GM23338 (cell line): Measurements from ENCODE around the gene CROCC2. TPM values are rescaled to one million over a fixed set of nuclear protein-coding genes. Genes with fewer than 3 reads are reported as not detected.

Experiments
- ATAC-seq: fragments of 200-7000 bp; cut with Tn5 transposase; 3 replicates; pipeline ENCODE4 v1.9.1; 2020
- DNase-seq: peaks from one replicate; pipeline ENCODE4 v3.0.0-alpha.2; 2015; ENCODE audit warnings: low spot score
- H2AFZ ChIP-seq: fragments of 200-600 bp; sonication (generic); 2 replicates; pipeline ENCODE4 v1.8.0; 2016; ENCODE audit warnings: antibody characterized with exemption, mild to moderate bottlenecking, moderate library complexity
- H3F3A ChIP-seq: fragments of 200-600 bp; sonication (generic); replicated peaks from 2 replicates; pipeline ENCODE4 v1.8.0; 2017; ENCODE audit warnings: antibody characterized with exemption, mixed run types, low read depth
- H3K27ac ChIP-seq: fragments of 200-600 bp; sonication (generic); 2 replicates; pipeline ENCODE4 v1.6.1; 2016; ENCODE audit warnings: low read depth
- H3K27me3 ChIP-seq: fragments of 200-600 bp; sonication (generic); 2 replicates; pipeline ENCODE4 v1.8.0; 2016; ENCODE audit warnings: mild to moderate bottlenecking, mixed run types, moderate library complexity; ENCODE audit not compliant: insufficient read depth
- H3K36me3 ChIP-seq: fragments of 200-600 bp; sonication (generic); 2 replicates; pipeline ENCODE4 v1.8.0; 2016; ENCODE audit warnings: mild to moderate bottlenecking; ENCODE audit not compliant: insufficient read depth
- H3K4me1 ChIP-seq: fragments of 200-600 bp; sonication (generic); 2 replicates; pipeline ENCODE4 v1.8.0; 2016; ENCODE audit warnings: mild to moderate bottlenecking, moderate library complexity; ENCODE audit not compliant: insufficient read depth
- H3K4me2 ChIP-seq: fragments of 200-600 bp; sonication (generic); 2 replicates; pipeline ENCODE4 v1.7.1; 2017; ENCODE audit warnings: mixed run types
- H3K4me3 ChIP-seq: fragments of 200-600 bp; sonication (generic); 2 replicates; pipeline ENCODE4 v1.6.1; 2016; ENCODE audit warnings: mixed run types
- H3K79me2 ChIP-seq: fragments of 200-600 bp; sonication (generic); replicated peaks from 2 replicates; pipeline ENCODE4 v1.8.0; 2017; ENCODE audit warnings: mild to moderate bottlenecking; ENCODE audit not compliant: insufficient read depth
- H3K9me2 ChIP-seq: fragments of 200-600 bp; sonication (generic); 2 replicates; pipeline ENCODE4 v1.8.0; 2017; ENCODE audit not compliant: insufficient read depth
- H4K20me1 ChIP-seq: fragments of 200-600 bp; sonication (generic); replicated peaks from 2 replicates; pipeline ENCODE4 v1.8.0; 2017; ENCODE audit warnings: mild to moderate bottlenecking; ENCODE audit not compliant: insufficient read depth
- H3K27ac Mint-ChIP-seq: 2 replicates; pipeline ENCODE4 v1.8.0; 2020; ENCODE audit warnings: inconsistent platforms, mild to moderate bottlenecking, moderate library complexity, mixed read lengths
- H3K27me3 Mint-ChIP-seq: 3 replicates; pipeline ENCODE4 v1.8.0; 2022; ENCODE audit warnings: low read depth, mild to moderate bottlenecking, moderate library complexity, mixed read lengths, inconsistent platforms; ENCODE audit not compliant: insufficient read depth, poor library complexity
- H3K36me3 Mint-ChIP-seq: 3 replicates; pipeline ENCODE4 v1.8.0; 2021; ENCODE audit warnings: low read depth, mild to moderate bottlenecking, inconsistent platforms, moderate library complexity, mixed read lengths
- H3K4me1 Mint-ChIP-seq: 3 replicates; pipeline ENCODE4 v1.8.0; 2020; ENCODE audit warnings: mild to moderate bottlenecking, inconsistent platforms, mixed read lengths
- H3K4me3 Mint-ChIP-seq: 3 replicates; pipeline ENCODE4 v1.8.0; 2021; ENCODE audit warnings: moderate library complexity, mild to moderate bottlenecking, inconsistent platforms, mixed read lengths
- H3K9me3 Mint-ChIP-seq: 3 replicates; pipeline ENCODE4 v1.8.0; 2020; ENCODE audit warnings: moderate library complexity, mild to moderate bottlenecking, inconsistent platforms, mixed read lengths
- CREB1 ChIP-seq: fragments of 250-450 bp; sonication (Bioruptor Pico); IDR thresholded peaks from 2 replicates; pipeline ENCODE4 v1.5.0; 2020; ENCODE audit warnings: low read depth, mild to moderate bottlenecking, moderate library complexity
- ETS1 ChIP-seq: IDR thresholded peaks from 2 replicates; pipeline ENCODE4 v1.6.1; 2016; ENCODE audit warnings: antibody characterized with exemption
- EZH2 ChIP-seq: fragments of 200-600 bp; sonication (generic); IDR thresholded peaks from one replicate; pipeline ENCODE4 v1.8.0; 2017; ENCODE audit warnings: antibody characterized with exemption, mild to moderate bottlenecking, low read depth; ENCODE audit not compliant: unreplicated experiment
- EZH2phosphoT487 ChIP-seq: fragments of 200-600 bp; sonication (generic); IDR thresholded peaks from one replicate; pipeline ENCODE4 v1.8.1; 2018; ENCODE audit warnings: antibody characterized with exemption; ENCODE audit not compliant: unreplicated experiment
- JUNB ChIP-seq: IDR thresholded peaks from one replicate; pipeline ENCODE4 v1.6.1; 2016; ENCODE audit warnings: antibody characterized with exemption; ENCODE audit not compliant: unreplicated experiment
- NANOG ChIP-seq: IDR thresholded peaks from 2 replicates; pipeline ENCODE4 v1.6.1; 2016; ENCODE audit warnings: antibody characterized with exemption, borderline replicate concordance
- POLR2AphosphoS5 ChIP-seq: IDR thresholded peaks from 2 replicates; pipeline ENCODE4 v1.6.1; 2016; ENCODE audit warnings: antibody characterized with exemption, low read depth
- REST ChIP-seq: IDR thresholded peaks from one replicate; pipeline ENCODE4 v1.6.1; 2018; ENCODE audit warnings: antibody characterized with exemption; ENCODE audit not compliant: unreplicated experiment
- STAT1 ChIP-seq: IDR thresholded peaks from one replicate; pipeline ENCODE4 v1.6.1; 2016; ENCODE audit warnings: antibody characterized with exemption; ENCODE audit not compliant: unreplicated experiment
- ZNF114 ChIP-seq: fragments of 250-450 bp; sonication (Bioruptor Pico); IDR thresholded peaks from 2 replicates; pipeline ENCODE4 v1.5.0; 2020; ENCODE audit warnings: mild to moderate bottlenecking, moderate library complexity
- ZNF331 ChIP-seq: fragments of 250-450 bp; sonication (Bioruptor Pico); IDR thresholded peaks from 2 replicates; pipeline ENCODE4 v1.5.0; 2020; ENCODE audit warnings: low read depth, mild to moderate bottlenecking, moderate library complexity
- polyA plus RNA-seq: library from polyadenylated mRNA; unstranded; fragments of >200 nt; fragmentation: Nextera tagmentation; extraction: Ambion mirVana; gene quantifications from 2 replicates; pipeline ENCODE4 v1.2.1, GENCODE V29; 2016
- total RNA-seq: library from RNA; depleted of rRNA; stranded (reverse); fragments of >200 nt; shearing (Covaris generic); gene quantifications from 2 replicates; pipeline ENCODE4 v1.2.3, GENCODE V29; 2014
- TF ChIP-seq, protein P1 (sequence below), 2 experiments: fragments of 200-600 bp in 1 of 2; sonication (generic) in 1 of 2; conservative IDR thresholded peaks; 2 replicates each; pipeline versions ENCODE4 v1.5.1 to v1.6.1; 2016 to 2017; ENCODE audit warnings: antibody characterized with exemption in 2 of 2, low read depth in 2 of 2, mild to moderate bottlenecking in 2 of 2, moderate library complexity in 1 of 2

The CROCC2 gene
- total and polyA plus RNA-seq, 2 experiments from 2014 or later: not detected

- TF ChIP-seq, protein P1, sequence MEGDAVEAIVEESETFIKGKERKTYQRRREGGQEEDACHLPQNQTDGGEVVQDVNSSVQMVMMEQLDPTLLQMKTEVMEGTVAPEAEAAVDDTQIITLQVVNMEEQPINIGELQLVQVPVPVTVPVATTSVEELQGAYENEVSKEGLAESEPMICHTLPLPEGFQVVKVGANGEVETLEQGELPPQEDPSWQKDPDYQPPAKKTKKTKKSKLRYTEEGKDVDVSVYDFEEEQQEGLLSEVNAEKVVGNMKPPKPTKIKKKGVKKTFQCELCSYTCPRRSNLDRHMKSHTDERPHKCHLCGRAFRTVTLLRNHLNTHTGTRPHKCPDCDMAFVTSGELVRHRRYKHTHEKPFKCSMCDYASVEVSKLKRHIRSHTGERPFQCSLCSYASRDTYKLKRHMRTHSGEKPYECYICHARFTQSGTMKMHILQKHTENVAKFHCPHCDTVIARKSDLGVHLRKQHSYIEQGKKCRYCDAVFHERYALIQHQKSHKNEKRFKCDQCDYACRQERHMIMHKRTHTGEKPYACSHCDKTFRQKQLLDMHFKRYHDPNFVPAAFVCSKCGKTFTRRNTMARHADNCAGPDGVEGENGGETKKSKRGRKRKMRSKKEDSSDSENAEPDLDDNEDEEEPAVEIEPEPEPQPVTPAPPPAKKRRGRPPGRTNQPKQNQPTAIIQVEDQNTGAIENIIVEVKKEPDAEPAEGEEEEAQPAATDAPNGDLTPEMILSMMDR (conservative IDR thresholded peaks at IDR 0.05; ENCODE audit: low read depth in 2 of 2): no peak
- TF ChIP-seq POLR2AphosphoS5 (no peak), EZH2phosphoT487 (no peak), CREB1 (no peak), ZNF114 (CRISPR knock-in tag) (no peak), ZNF331 (no peak), JUNB (no peak), REST (no peak), NANOG (no peak)
Measured at GRCh38 chr2:240949791-240950705, 43.9 kb downstream of the CROCC2 start (continued).

DNA sequence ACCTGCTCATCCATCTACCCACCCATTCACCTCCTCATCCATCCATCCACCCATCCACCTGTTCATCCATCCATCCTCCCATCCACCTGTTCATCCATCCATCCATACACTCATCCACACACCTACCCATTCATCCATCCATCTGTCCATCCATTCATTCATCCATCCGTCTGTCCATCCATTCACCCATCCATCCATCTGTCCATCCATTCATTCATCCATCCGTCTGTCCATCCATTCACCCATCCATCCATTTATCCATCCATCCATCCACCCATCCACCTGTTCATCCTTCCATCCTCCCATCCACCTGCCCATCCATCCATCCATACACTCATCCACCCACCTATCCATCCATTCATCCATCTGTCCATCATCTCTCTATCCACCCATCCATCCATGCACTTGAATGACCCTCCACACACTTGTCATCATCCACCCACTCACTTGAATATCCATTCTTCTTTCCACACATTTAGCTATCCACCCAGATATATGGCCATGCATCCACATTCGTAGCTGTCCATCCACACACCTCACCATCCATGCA is 45.0 kb downstream of the CROCC2 start:
- Histone ChIP-seq H3K9me2 (no peaks in the 10 kb centered on the region), H3K79me2 (no peaks in the 10 kb centered on the region), H3K4me2 (no peak overlapping the region), H3K4me1 (no peaks in the 10 kb centered on the region), H3K36me3 (no peaks in the 10 kb centered on the region), H3K27me3 (no peaks in the 10 kb centered on the region), H3K27ac (no peak overlapping the region), H2AFZ (no peak overlapping the region), H4K20me1 (no peaks in the 10 kb centered on the region), H3F3A (no peaks in the 10 kb centered on the region), H3K4me3 (no peak overlapping the region)
- Mint-ChIP-seq H3K36me3 (no peaks in the 10 kb centered on the region), H3K4me1 (peaks cover 18% of the 10 kb centered on the region), H3K4me3 (no peak overlapping the region), H3K27me3 (peaks cover 14% of the 10 kb centered on the region), H3K27ac (no peak overlapping the region), H3K9me3 (no peaks in the 10 kb centered on the region)
- ATAC-seq (no peak), DNase-seq (no peak)
- no peak for TF ChIP-seq STAT1
- TF ChIP-seq, protein P1 (conservative IDR thresholded peaks at IDR 0.05; ENCODE audit: low read depth in 2 of 2): no peak
- no peak for TF ChIP-seq ZNF114 (CRISPR knock-in tag)
- no peak for TF ChIP-seq EZH2
- TF ChIP-seq POLR2AphosphoS5: no peak
- TF ChIP-seq CREB1: no peak
- no peak for TF ChIP-seq NANOG
- no peak for TF ChIP-seq ETS1
- TF ChIP-seq ZNF331: no peak
